HepG2 (cell line): ENCODE data around the gene NFIC. TPM values are rescaled to one million over a fixed set of nuclear protein-coding genes. Genes with fewer than 3 reads are reported as not detected.
A peak's percentile ranks its signal among the peaks of the same experiment; 100 is the strongest.

ENCODE experiments used
- AHR ChIP-seq: IDR thresholded peaks from 2 replicates; pipeline ENCODE4 v1.6.1; 2018; ENCODE audit warnings: missing genetic modification reagents, missing compliant biosample characterization
- BRD4 ChIP-seq: sonication (generic); formaldehyde crosslinking; IDR thresholded peaks from 2 replicates; pipeline ENCODE4 v1.4.0; 2020; ENCODE audit warnings: missing genetic modification reagents
- E2F5 ChIP-seq: sonication (generic); formaldehyde crosslinking; conservative IDR thresholded peaks from 2 replicates; pipeline ENCODE4 v1.4.0; 2020; ENCODE audit warnings: missing genetic modification reagents
- FOXK2 ChIP-seq: fragments of 450-650 bp; IDR thresholded peaks from 2 replicates; pipeline ENCODE4 v1.6.1; 2016
- ISX ChIP-seq: sonication (generic); formaldehyde crosslinking; conservative IDR thresholded peaks from 2 replicates; pipeline ENCODE4 v1.5.0; 2020; ENCODE audit warnings: missing genetic modification reagents
- JDP2 ChIP-seq: sonication (generic); formaldehyde crosslinking; IDR thresholded peaks from 2 replicates; pipeline ENCODE4 v1.8.1; 2022; ENCODE audit warnings: missing genetic modification reagents, borderline replicate concordance
- NR2F2 ChIP-seq: IDR thresholded peaks from 2 replicates; pipeline ENCODE4 v1.6.1; 2012; ENCODE audit warnings: low read depth, inconsistent platforms, borderline replicate concordance
- POLR2AphosphoS2 ChIP-seq: IDR thresholded peaks from 2 replicates; pipeline ENCODE4 v1.6.1; 2011; ENCODE audit warnings: low read depth, low read length, improper control_type of control experiment
- RAD21 ChIP-seq: fragments of 450-650 bp; formaldehyde crosslinking; IDR thresholded peaks from 2 replicates; pipeline ENCODE4 v1.5.0; 2020; ENCODE audit warnings: mild to moderate bottlenecking
- RFX3 ChIP-seq: IDR thresholded peaks from 2 replicates; pipeline ENCODE4 v1.6.1; 2016; ENCODE audit warnings: missing biosample characterization, missing genetic modification reagents
- RFXANK ChIP-seq: IDR thresholded peaks from 2 replicates; pipeline ENCODE4 v1.6.1; 2016
- SALL1 ChIP-seq: sonication (generic); formaldehyde crosslinking; IDR thresholded peaks from 2 replicates; pipeline ENCODE4 v1.8.0; 2022; ENCODE audit warnings: mild to moderate bottlenecking, missing genetic modification reagents
- SOX13 ChIP-seq, 3 experiments: fragments of 450-650 bp in 1 of 3; sonication (generic) in 1 of 3; formaldehyde crosslinking in 1 of 3; IDR thresholded peaks in 2 of 3; conservative IDR thresholded peaks in 1 of 3; 2 replicates each; pipeline versions ENCODE4 v1.5.0 to v1.6.1; 2016 to 2020; ENCODE audit warnings: antibody characterized with exemption in 1 of 3, mild to moderate bottlenecking in 1 of 3, missing compliant biosample characterization in 1 of 3, missing genetic modification reagents in 1 of 3, moderate library complexity in 1 of 3
- SOX6 ChIP-seq, 2 experiments: fragments of 450-650 bp in 1 of 2; sonication (generic) in 1 of 2; formaldehyde crosslinking in 1 of 2; IDR thresholded peaks; 2 replicates each; pipeline versions ENCODE4 v1.4.0 to v1.6.1; 2017 to 2020; ENCODE audit warnings: antibody characterized with exemption in 1 of 2, mild to moderate bottlenecking in 1 of 2, missing genetic modification reagents in 1 of 2
- THAP11 ChIP-seq: IDR thresholded peaks from 2 replicates; pipeline ENCODE4 v1.6.1; 2016; ENCODE audit warnings: missing biosample characterization, missing genetic modification reagents
- ZBTB33 ChIP-seq: sonication (generic); formaldehyde crosslinking; IDR thresholded peaks from 2 replicates; pipeline ENCODE4 v1.4.0; 2020; ENCODE audit warnings: missing genetic modification reagents
- ZBTB44 ChIP-seq: sonication (generic); formaldehyde crosslinking; IDR thresholded peaks from 2 replicates; pipeline ENCODE4 v1.4.0; 2020; ENCODE audit warnings: missing genetic modification reagents
- ZFP91 ChIP-seq: sonication (generic); formaldehyde crosslinking; IDR thresholded peaks from 2 replicates; pipeline ENCODE4 v1.9.0; 2022; ENCODE audit warnings: missing genetic modification reagents, mild to moderate bottlenecking, borderline replicate concordance
- ZNF24 ChIP-seq: fragments of 450-650 bp; IDR thresholded peaks from 2 replicates; pipeline ENCODE4 v1.6.1; 2017; ENCODE audit warnings: antibody characterized with exemption, mild to moderate bottlenecking
- ZNF337 ChIP-seq: sonication (generic); formaldehyde crosslinking; IDR thresholded peaks from 2 replicates; pipeline ENCODE4 v1.5.1; 2020; ENCODE audit warnings: missing genetic modification reagents, low read depth, mild to moderate bottlenecking, borderline replicate concordance
- ZNF512 ChIP-seq: sonication (generic); formaldehyde crosslinking; IDR thresholded peaks from 2 replicates; pipeline ENCODE4 v1.4.0; 2020; ENCODE audit warnings: mild to moderate bottlenecking, missing genetic modification reagents
- ZNF841 ChIP-seq: sonication (generic); formaldehyde crosslinking; IDR thresholded peaks from 2 replicates; pipeline ENCODE4 v1.8.1; 2023; ENCODE audit warnings: missing genetic modification reagents, borderline replicate concordance
- polyA plus RNA-seq, 8 experiments: library from polyadenylated mRNA; depleted of rRNA in 3 of 8; stranded (reverse) in 7 of 8; unstranded in 1 of 8; fragments of >200 nt; fragmentation: Illumina TruSeq in 4 of 8; extraction: Trizol in 4 of 8; gene quantifications; 2 replicates each; pipeline versions ENCODE4 v1.2.1 to v1.2.3, GENCODE V29; 2011 to 2016; ENCODE audit warnings: low read depth in 4 of 8, missing spikeins in 1 of 8, mixed read lengths in 1 of 8; ENCODE audit not compliant: insufficient read depth in 1 of 8
- total RNA-seq, 5 experiments: library from RNA; depleted of rRNA; stranded (reverse); fragments of >200 nt; fragmentation: Illumina TruSeq; extraction: Trizol; gene quantifications; 2 replicates each; pipeline ENCODE4 v1.2.3, GENCODE V29; 2016; ENCODE audit warnings: low read depth in 1 of 5

Gene NFIC
- total and polyA plus RNA-seq, 2 of the 13 experiments (the other 11 are each of a cell fraction or from before 2014, with no cell fraction given), result 1.3 to 2.5 TPM

GRCh38 chr19:3443840-3444694 is 77.7 kb downstream of the NFIC start (continued):
- TF ChIP-seq ZBTB44 (CRISPR knock-in tag) (no peak), ZNF512 (no peak), JDP2 (CRISPR knock-in tag) (no peak), ZNF24 (no peak), ZNF841 (CRISPR knock-in tag) (no peak), ZBTB33 (CRISPR knock-in tag) (peak; percentile 90), THAP11 (CRISPR knock-in tag) (no peak), ZNF337 (CRISPR knock-in tag) (no peak), SOX13 (IDR thresholded peaks at IDR 0.05) (no peak), SOX13 (CRISPR knock-in tag; conservative IDR thresholded peaks at IDR 0.05 in 1 of 2, IDR thresholded peaks at IDR 0.05 in 1 of 2) (peak in 1 of 2 experiments; percentile 38; a peak in 1 of 4 replicates), BRD4 (CRISPR knock-in tag) (no peak), ZFP91 (CRISPR knock-in tag) (no peak), E2F5 (CRISPR knock-in tag) (no peak), RAD21 (CRISPR knock-in tag) (no peak), RFXANK (CRISPR knock-in tag) (no peak), SALL1 (no peak), FOXK2 (no peak), NR2F2 (peak; percentile 24; the same call in 1 of the 2 replicates), SOX6 (IDR thresholded peaks at IDR 0.05) (no peak), SOX6 (CRISPR knock-in tag; IDR thresholded peaks at IDR 0.05) (no peak), RFX3 (CRISPR knock-in tag) (no peak), AHR (CRISPR knock-in tag) (no peak), ISX (CRISPR knock-in tag) (no peak), POLR2AphosphoS2 (no peak)
